ENCODE data around the gene CRYBG1.
"Not testable (repeated sequence)": the region's sequence is repeated elsewhere in the genome, so short reads cannot be mapped to it uniquely, and the experiment has no call there.

The CRYBG1 gene

GRCh38 chr6:106530026-106530425, 169.5 kb downstream of the CRYBG1 start:
- DNase-seq, result no peak

- DNase-seq, result no peak
These were observed 170.0 kb downstream of the CRYBG1 start for GRCh38 chr6:106530502-106530901.

- no peak for DNase-seq
These were observed 172.5 kb downstream of the CRYBG1 start for GRCh38 chr6:106533054-106533453.

DNA sequence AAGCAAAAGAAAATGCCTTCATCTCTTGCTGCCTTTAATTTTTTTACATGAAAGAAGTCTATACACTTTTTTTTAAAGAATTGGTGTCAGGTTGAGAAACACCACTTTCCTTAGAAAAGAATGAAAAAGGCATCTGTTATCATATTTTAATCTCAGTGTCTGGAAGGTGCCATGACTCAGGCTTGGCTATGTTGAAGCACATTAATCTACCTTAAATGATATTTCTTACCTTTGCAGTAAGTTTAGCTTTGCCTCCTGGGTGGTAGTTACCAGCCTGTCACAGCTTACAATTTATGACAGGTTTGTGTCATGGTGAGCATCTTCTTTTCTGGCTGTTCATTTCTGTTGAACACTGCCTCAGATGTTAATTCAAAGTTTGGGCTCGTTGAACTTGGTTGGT, 173.5 kb downstream of the CRYBG1 start:
- no peak for DNase-seq

DNA sequence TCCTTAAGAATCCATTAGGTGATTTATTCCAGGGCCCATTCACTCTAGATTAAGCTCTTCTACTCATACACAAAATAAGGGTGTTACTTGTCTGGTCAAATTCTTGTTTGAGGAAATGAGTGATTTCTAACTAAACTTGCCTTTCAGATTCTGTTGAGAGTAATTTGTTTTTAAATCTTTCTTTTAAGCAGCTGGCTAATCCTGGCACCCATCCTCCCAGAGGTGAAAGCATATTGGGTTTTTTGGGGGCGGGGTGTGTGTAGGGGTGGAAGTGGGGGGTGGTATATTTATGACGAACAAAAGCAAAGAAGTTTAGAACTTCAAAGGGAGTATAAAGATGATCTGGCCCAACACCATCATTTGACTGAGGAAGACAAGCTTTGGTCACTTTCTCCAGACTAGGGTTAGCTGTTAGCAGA, 174.1 kb downstream of the CRYBG1 start:
- DNase-seq, result peak; percentile 78

- DNase-seq, result no peak
These were observed 174.5 kb downstream of the CRYBG1 start for GRCh38 chr6:106535012-106535411.

- no peak for DNase-seq
These were observed 175.8 kb downstream of the CRYBG1 start for GRCh38 chr6:106536357-106536756.

- no peak for DNase-seq
These were observed 176.3 kb downstream of the CRYBG1 start for GRCh38 chr6:106536851-106537250.

GRCh38 chr6:106537662-106538061, 177.1 kb downstream of the CRYBG1 start:
- DNase-seq, result no peak

- no peak for DNase-seq
These were observed 177.6 kb downstream of the CRYBG1 start for GRCh38 chr6:106538145-106538544.

GRCh38 chr6:106539936-106540335, 179.4 kb downstream of the CRYBG1 start:
- DNase-seq, result no peak

DNA sequence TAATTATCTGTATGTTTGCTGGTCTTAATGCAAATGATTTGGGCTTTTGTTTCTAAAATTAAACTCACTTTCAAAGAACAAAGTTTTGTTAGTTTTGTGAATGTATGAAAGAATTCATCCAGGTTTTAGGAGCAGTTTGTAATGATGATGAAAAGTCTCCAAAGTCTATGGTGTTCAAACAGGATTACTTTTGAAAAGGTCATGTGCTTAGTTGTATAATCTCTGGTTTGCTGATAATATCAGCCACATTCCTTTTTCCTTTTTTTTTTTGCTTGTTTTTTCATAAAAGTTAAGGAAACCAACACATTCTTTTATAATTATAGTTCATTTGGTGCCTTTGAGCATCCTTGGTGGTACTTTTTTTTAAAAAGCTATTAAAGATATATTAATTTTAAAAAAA, 179.9 kb downstream of the CRYBG1 start:
- DNase-seq, result no peak

- no peak for DNase-seq
These were observed 180.4 kb downstream of the CRYBG1 start for GRCh38 chr6:106540907-106541306.

DNA sequence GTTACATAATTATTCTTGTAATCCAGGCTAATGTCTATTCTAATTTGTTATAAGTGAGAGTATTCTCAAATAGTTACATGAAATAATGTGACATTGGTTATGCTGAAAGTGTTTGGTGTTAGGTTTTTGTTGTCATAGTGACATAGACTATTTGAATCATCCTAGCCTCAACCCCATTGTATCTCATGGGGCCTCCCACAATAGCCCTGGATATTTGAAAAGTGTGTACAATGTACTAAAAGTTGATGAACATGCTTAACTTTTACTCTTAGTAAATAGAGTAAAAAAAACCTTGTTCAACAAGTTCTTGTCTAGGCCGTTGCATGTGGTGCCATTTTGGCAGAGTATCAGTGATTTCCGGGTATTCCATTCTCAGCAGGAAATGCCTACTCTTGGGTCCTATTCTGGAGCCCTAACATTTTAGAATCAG, 185.8 kb downstream of the CRYBG1 start:
- DNase-seq, result no peak

- no peak for DNase-seq
These were observed 186.3 kb downstream of the CRYBG1 start for GRCh38 chr6:106546691-106547414.

GRCh38 chr6:106547601-106548453, 187.3 kb downstream of the CRYBG1 start:
- DNase-seq, result peak; percentile 74

DNA sequence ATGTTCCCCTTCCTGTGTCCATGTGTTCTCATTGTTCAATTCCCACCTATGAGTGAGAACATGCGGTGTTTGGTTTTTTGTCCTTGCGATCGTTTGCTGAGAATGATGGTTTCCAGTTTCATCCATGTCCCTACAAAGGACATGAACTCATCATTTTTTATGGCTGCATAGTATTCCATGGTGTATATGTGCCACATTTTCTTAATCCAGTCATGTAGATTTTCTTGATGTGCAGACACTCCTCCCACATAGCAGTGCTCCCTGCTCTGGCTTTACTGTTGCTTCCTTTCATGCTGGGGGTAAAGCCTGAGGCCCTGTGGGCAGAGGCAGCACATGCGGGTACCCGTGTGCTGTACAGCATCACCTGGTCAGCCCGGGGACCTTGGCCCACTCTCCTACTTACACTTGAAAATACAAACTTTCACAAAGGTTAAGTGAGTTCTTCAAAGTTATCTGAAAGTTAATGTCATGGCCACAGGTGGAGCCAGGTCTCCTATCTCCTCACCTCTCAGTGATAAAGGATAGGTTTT, 188.5 kb downstream of the CRYBG1 start:
- not testable (repeated sequence) for DNase-seq

- no peak for DNase-seq
These were observed 189.0 kb downstream of the CRYBG1 start for GRCh38 chr6:106549521-106549920.

DNA sequence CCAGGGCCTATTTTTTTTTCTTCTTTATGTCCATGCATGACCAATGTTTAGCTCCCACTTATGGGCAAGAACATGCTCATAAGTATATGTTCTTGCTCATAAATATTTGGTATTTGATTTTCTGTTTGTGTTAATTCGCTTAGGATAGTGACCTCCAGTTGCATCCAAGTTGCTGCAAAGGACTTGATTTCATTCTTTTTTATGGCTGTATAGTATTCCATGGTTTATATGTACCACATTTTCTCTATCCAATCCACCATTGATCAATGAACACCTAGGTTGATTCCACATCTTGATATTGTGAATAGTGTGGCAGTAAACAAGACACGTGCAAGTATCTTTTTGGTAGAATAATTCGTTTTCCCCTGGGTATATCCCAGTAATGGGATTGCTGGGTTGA, 190.6 kb downstream of the CRYBG1 start:
- no peak for DNase-seq

DNA sequence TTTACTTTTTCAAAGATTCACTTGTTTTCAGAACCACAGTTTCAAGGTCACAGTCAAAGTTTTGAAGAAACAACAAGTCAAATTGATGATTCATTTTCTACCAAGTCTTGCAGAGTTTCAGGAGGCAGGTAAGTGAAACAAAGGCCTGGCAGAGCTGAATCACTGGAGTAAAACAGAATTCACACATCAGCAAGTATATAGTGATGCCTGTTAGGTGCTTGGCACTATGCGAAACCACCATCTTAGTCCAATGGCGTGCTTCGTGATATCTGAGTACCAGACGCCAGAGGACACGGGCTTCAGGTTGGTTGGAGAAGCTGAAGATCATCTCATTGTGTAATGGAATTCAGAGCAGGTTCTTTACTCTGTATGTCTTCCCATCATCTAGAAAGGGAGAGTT, 192.9 kb downstream of the CRYBG1 start:
- no peak for DNase-seq

GRCh38 chr6:106555767-106556166, 195.2 kb downstream of the CRYBG1 start:
- DNase-seq, result no peak

DNA sequence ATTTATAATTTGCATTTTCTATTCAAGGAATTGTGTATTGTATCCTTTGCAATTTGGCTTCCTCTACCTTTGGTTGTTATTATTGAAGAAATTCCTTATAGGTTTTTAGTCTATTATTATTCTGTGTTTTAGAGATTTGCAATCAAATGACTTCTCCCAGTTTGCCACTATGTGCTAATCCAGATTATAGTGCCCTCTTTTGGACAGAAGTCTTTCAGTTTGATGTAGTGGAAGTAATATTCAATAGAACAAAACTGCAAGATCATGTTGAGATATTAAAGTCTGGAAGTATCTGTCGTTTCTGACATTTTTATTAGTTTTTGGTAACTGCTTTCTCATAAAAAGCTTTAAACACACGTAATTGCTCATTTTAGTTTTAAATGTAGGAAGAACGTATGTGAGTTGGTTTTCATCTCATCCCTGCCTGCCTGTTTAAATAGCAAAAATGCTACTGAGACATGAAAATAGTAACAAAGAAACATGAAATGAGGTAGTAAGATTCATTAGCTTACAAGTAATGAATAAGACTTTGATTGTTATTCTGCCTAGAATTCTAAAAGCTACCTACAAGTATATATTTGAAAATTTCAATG, 195.9 kb downstream of the CRYBG1 start:
- DNase-seq, result no peak

DNA sequence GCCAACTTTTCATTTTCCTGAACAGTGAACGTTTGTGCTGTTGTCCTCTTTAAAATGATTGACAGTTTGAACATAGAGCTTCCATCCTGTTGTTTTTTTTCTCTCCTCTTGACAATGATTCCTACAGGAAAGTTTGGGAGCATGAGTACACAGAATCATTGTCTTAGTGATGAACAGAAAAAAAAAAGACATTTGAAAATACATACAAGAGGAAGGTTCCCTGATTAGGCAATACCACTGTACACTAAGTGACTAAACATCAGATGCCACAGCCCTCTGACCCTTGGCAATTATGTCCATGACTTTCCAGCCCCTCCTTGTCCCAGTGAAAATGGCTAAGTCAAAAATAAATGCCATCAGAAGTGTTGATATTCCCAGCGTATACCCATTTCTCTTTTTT, 197.3 kb downstream of the CRYBG1 start:
- DNase-seq, result no peak

DNA sequence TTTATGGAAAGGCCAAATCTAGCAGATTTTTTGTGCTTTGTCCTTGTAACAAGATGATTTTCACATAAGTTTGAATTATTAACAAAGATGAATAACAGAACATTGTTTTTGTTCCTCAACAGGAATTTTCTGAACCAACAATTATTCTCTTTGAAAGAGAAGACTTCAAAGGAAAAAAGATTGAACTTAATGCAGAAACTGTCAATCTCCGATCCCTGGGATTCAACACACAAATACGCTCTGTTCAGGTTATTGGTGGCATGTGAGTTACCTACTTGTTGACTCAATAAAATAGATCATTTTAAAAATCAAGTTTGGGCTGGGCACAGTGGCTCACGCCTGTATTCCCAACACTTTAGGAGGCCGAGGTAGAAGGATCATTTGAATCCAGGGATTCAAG, 197.8 kb downstream of the CRYBG1 start:
- DNase-seq, result no peak

All from activated effector memory CD4-positive, alpha-beta T cell treated with anti-CD3 and anti-CD28 coated beads, Interleukin-2, amount 50 U/mL, for 16 hours (primary cell).